ENCODE measurements around the gene CTNNA3. TPM values are rescaled to one million over a fixed set of nuclear protein-coding genes. Genes with fewer than 3 reads are reported as not detected.
A peak's percentile ranks its signal among the peaks of the same experiment; 100 is the strongest.

CTNNA3 gene
- polyA plus RNA-seq, 1 donor from 2014 or later, result 0.14 TPM

GRCh38 chr10:66929375-66929774 lies 766.6 kb downstream of the CTNNA3 start:
- Histone ChIP-seq H3K79me2 (replicated peaks; ENCODE audit: insufficient read depth, low read length) (no peaks in the 10 kb centered on the region), H3F3A (ENCODE audit: insufficient read depth, low read length, poor library complexity, severe bottlenecking) (no peaks in the 10 kb centered on the region), H4K20me1 (ENCODE audit: insufficient read depth) (no peaks in the 10 kb centered on the region), H2AFZ (ENCODE audit: low read depth, low read length) (no peak overlapping the region), H3K9me2 (ENCODE audit: insufficient read depth, low read length) (no peaks in the 10 kb centered on the region), H3K9ac (ENCODE audit: low read length) (no peak overlapping the region), H3K27me3 (ENCODE audit: insufficient read depth, low read depth, low read length) (no peaks in the 10 kb centered on the region), H3K9me3 (ENCODE audit: low read length) (no peaks in the 10 kb centered on the region), H3K27ac (ENCODE audit: low read length) (no peak overlapping the region), H3K4me3 (ENCODE audit: low read length) (peak overlapping the region; percentile 65), H3K4me2 (ENCODE audit: low read length) (peak overlapping the region; percentile 15), H3K36me3 (ENCODE audit: insufficient read depth, low read length) (no peaks in the 10 kb centered on the region)
- TF ChIP-seq RAD21 (conservative IDR thresholded peaks at IDR 0.05), result peak; percentile 11
- no peak for TF ChIP-seq REST (IDR thresholded peaks at IDR 0.05; ENCODE audit: borderline replicate concordance)
- TF ChIP-seq EZH2 (IDR thresholded peaks at IDR 0.05; ENCODE audit: borderline replicate concordance, insufficient read depth, low read length, poor library complexity, severe bottlenecking), result no peak

DNA sequence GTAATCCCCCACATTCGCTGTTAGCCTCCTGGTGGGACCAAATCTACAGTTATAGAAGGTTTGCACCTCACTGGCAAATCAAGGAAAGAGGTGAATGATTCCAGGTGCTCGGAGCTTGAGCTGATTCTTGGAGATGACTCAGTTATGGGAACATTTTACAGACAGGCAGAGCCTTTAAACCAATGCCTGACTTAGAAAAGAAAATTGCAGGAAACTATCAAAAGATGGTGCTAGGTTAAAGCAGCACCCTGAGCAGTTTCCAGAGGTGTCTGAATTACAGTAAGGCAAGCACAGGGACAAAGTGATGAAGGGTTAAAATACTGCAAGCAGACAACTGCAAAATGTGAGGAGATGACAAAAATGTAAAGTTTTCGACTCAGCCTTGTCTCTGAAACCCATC lies 767.2 kb downstream of the CTNNA3 start:
- H3K27ac ChIP-seq (ENCODE audit: low read length), result no peak overlapping the region

DNA sequence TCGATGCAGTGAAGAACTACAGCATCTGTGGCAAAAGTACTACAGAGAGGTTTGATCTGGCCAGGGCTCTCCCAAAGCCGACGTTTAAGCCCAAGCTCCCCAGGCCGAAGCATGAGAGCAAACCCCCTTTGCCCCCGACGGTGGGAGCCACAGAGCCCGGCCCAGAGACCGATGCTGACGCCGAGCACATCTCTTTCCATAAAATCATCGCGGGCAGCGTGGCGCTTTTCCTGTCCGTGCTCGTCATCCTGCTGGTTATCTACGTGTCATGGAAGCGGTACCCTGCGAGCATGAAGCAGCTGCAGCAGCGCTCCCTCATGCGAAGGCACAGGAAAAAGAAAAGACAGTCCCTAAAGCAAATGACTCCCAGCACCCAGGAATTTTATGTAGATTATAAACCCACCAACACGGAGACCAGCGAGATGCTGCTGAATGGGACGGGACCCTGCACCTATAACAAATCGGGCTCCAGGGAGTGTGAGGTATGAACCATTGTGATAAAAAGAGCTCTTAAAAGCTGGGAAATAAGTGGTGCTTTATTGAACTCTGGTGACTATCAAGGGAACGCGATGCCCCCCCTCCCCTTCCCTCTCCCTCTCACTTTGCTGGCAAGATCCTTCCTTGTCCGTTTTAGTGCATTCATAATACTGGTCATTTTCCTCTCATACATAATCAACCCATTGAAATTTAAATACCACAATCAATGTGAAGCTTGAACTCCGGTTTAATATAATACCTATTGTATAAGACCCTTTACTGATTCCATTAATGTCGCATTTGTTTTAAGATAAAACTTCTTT lies 767.8 kb downstream of the CTNNA3 start:
- Histone ChIP-seq H3K79me2 (replicated peaks; ENCODE audit: insufficient read depth, low read length) (no peaks in the 10 kb centered on the region), H3K9me2 (ENCODE audit: insufficient read depth, low read length) (no peaks in the 10 kb centered on the region), H2AFZ (ENCODE audit: low read depth, low read length) (no peak overlapping the region), H4K20me1 (ENCODE audit: insufficient read depth) (no peaks in the 10 kb centered on the region), H3K27ac (ENCODE audit: low read length) (no peak overlapping the region), H3K9me3 (ENCODE audit: low read length) (no peaks in the 10 kb centered on the region), H3K4me3 (ENCODE audit: low read length) (peak overlapping the region; percentile 65), H3K36me3 (ENCODE audit: insufficient read depth, low read length) (no peaks in the 10 kb centered on the region), H3K27me3 (ENCODE audit: insufficient read depth, low read depth, low read length) (no peaks in the 10 kb centered on the region), H3F3A (ENCODE audit: insufficient read depth, low read length, poor library complexity, severe bottlenecking) (no peaks in the 10 kb centered on the region), H3K4me2 (ENCODE audit: low read length) (peak overlapping the region; percentile 13), H3K9ac (ENCODE audit: low read length) (peak overlapping the region; percentile 25)
- TF ChIP-seq RAD21 (conservative IDR thresholded peaks at IDR 0.05) (peak; percentile 34), POLR2AphosphoS5 (IDR thresholded peaks at IDR 0.05) (no peak), REST (IDR thresholded peaks at IDR 0.05; ENCODE audit: borderline replicate concordance) (no peak), MXI1 (conservative IDR thresholded peaks at IDR 0.05; ENCODE audit: poor library complexity, severe bottlenecking) (peak; percentile 2), SMC3 (conservative IDR thresholded peaks at IDR 0.05; ENCODE audit: poor library complexity) (peak; percentile 47), TAF1 (IDR thresholded peaks at IDR 0.05; ENCODE audit: low read depth) (no peak), EP300 (conservative IDR thresholded peaks at IDR 0.05; ENCODE audit: poor library complexity, severe bottlenecking) (no peak), EZH2 (IDR thresholded peaks at IDR 0.05; ENCODE audit: borderline replicate concordance, insufficient read depth, low read length, poor library complexity, severe bottlenecking) (no peak), CTCF (IDR thresholded peaks at IDR 0.05; ENCODE audit: poor library complexity, severe bottlenecking) (no peak)

More for the DNA sequence above, 767.2 kb downstream of the CTNNA3 start:
- Histone ChIP-seq H3K79me2 (replicated peaks; ENCODE audit: insufficient read depth, low read length) (no peaks in the 10 kb centered on the region), H3K9me2 (ENCODE audit: insufficient read depth, low read length) (no peaks in the 10 kb centered on the region), H3K4me2 (ENCODE audit: low read length) (peak overlapping the region; percentile 10), H3K4me3 (ENCODE audit: low read length) (peak overlapping the region; percentile 65), H3F3A (ENCODE audit: insufficient read depth, low read length, poor library complexity, severe bottlenecking) (no peaks in the 10 kb centered on the region), H4K20me1 (ENCODE audit: insufficient read depth) (no peaks in the 10 kb centered on the region), H3K36me3 (ENCODE audit: insufficient read depth, low read length) (no peaks in the 10 kb centered on the region), H3K9ac (ENCODE audit: low read length) (no peak overlapping the region), H3K9me3 (ENCODE audit: low read length) (no peaks in the 10 kb centered on the region), H3K27me3 (ENCODE audit: insufficient read depth, low read depth, low read length) (no peaks in the 10 kb centered on the region), H2AFZ (ENCODE audit: low read depth, low read length) (no peak overlapping the region)
- TF ChIP-seq RAD21 (conservative IDR thresholded peaks at IDR 0.05) (no peak), POLR2AphosphoS5 (IDR thresholded peaks at IDR 0.05) (no peak), TAF1 (IDR thresholded peaks at IDR 0.05; ENCODE audit: low read depth) (no peak), EZH2 (IDR thresholded peaks at IDR 0.05; ENCODE audit: borderline replicate concordance, insufficient read depth, low read length, poor library complexity, severe bottlenecking) (no peak), MXI1 (conservative IDR thresholded peaks at IDR 0.05; ENCODE audit: poor library complexity, severe bottlenecking) (no peak)
